ENCODE measurements around the gene HRH1. TPM values are rescaled to one million over a fixed set of nuclear protein-coding genes. Genes with fewer than 3 reads are reported as not detected.

Gene HRH1
- total and polyA plus RNA-seq, 2 donors (not counting 3 experiments of a cell fraction or from before 2014, with no cell fraction given): 16.2 to 21.2 TPM

DNA sequence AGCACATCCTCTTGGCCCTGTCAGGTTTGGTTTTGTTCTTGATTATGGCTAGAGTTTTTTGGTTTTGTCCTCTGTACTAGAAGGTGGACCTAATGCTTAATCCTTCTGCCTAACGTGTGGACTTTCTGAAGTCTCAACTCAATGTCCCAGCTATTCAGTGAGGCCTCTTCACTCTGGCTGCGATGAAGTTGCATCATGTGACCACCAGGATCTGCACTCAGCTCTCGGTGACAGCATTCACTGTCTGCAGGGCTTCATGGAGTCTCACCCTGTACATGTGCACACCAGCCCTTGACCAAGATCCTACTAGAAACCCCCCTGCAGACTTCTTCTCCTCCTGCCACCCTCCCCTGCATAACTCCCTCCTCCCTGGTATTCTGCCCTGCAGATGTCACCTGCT, 38.7 kb upstream of the HRH1 start:
- Histone ChIP-seq H2AFZ (ENCODE audit: low read depth, low read length) (no peak overlapping the region), H3K4me2 (ENCODE audit: insufficient read depth, low read length) (no peak overlapping the region), H3K4me3 (replicated peaks in 1 of 3; ENCODE audit: insufficient read depth in 1 of 3, low read depth in 1 of 3, low read length in 3 of 3) (no peak overlapping the region), H3K27me3 (ENCODE audit: control insufficient read depth in 2 of 2, insufficient read depth in 2 of 2, low read length in 2 of 2) (peaks cover 0 to 2% of the 10 kb centered on the region in 2 experiments), H3K9ac (replicated peaks; ENCODE audit: extremely low read depth, insufficient read depth, low read length) (no peak overlapping the region), H3K9me1 (replicated peaks; ENCODE audit: control insufficient read depth, extremely low read depth, insufficient read depth, low read length) (no peaks in the 10 kb centered on the region), H3K79me2 (ENCODE audit: control insufficient read depth, insufficient read depth, low read length) (no peaks in the 10 kb centered on the region), H3K36me3 (ENCODE audit: control insufficient read depth in 2 of 2, extremely low read depth in 1 of 2, insufficient read depth in 2 of 2, low read length in 2 of 2) (no peaks in the 10 kb centered on the region), H4K20me1 (replicated peaks; ENCODE audit: control insufficient read depth, extremely low read depth, insufficient read depth, low read length) (no peaks in the 10 kb centered on the region), H3K27ac (ENCODE audit: insufficient read depth, low read depth, low read length) (no peak overlapping the region), H3K4me1 (ENCODE audit: control insufficient read depth, extremely low read depth, insufficient read depth, low read length) (no peaks in the 10 kb centered on the region), H3K9me3 (replicated peaks; ENCODE audit: control insufficient read depth, insufficient read depth, low read length) (no peaks in the 10 kb centered on the region)
- CTCF ChIA-PET: interaction anchor here (1.5 kb wide), 1 partner anchor 10 kb away, joined by 3 read pairs; no protein-coding TSS in a partner anchor
- POLR2A ChIA-PET: no interaction called here
- no TSS peak for BruUV-seq (replicated peaks)
- DNase-seq (ENCODE audit: low read depth, low spot score): no peak
- no peak for FAIRE-seq
- dilution Hi-C loops (cut with MboI; ENCODE audit: extremely low pct_ligation_motif_present, low sequenced_read_pairs): no loop called here
- TF ChIP-seq POLR2A (IDR thresholded peaks at IDR 0.05; ENCODE audit: low read depth, low read length): no peak
- TF ChIP-seq JUN (IDR thresholded peaks at IDR 0.05; ENCODE audit: borderline replicate concordance, insufficient read depth, insufficient read length, low read depth): no peak
- TF ChIP-seq GATA2 (IDR thresholded peaks at IDR 0.05; ENCODE audit: insufficient read depth, insufficient read length, low read depth, low read length): no peak
- TF ChIP-seq, protein P1, sequence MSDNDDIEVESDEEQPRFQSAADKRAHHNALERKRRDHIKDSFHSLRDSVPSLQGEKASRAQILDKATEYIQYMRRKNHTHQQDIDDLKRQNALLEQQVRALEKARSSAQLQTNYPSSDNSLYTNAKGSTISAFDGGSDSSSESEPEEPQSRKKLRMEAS (IDR thresholded peaks at IDR 0.05; ENCODE audit: insufficient read depth, insufficient read length): no peak
- no peak for TF ChIP-seq CTCF (IDR thresholded peaks at IDR 0.05; ENCODE audit: extremely low read depth in 1 of 2, insufficient read depth in 1 of 2, low read depth in 1 of 2, low read length in 2 of 2)
- TF ChIP-seq POLR2AphosphoS5 (IDR thresholded peaks at IDR 0.05; ENCODE audit: insufficient read depth, low read depth, low read length): no peak
- TF ChIP-seq FOS (IDR thresholded peaks at IDR 0.05; ENCODE audit: borderline replicate concordance, insufficient read depth, low read length): no peak
- no peak for TF ChIP-seq MYC (IDR thresholded peaks at IDR 0.05; ENCODE audit: low read depth, low read length)
- TF ChIP-seq EZH2 (IDR thresholded peaks at IDR 0.05; ENCODE audit: borderline replicate concordance, low read depth, low read length, severe bottlenecking): no peak
- intact Hi-C loops (cut with micrococcal nuclease): no loop called here
